Spleen (tissue), 11 donors: ENCODE data around the gene OBSL1. TPM values are rescaled to one million over a fixed set of nuclear protein-coding genes. Genes with fewer than 3 reads are reported as not detected.
A peak's percentile ranks its signal among the peaks of the same experiment; 100 is the strongest.

ENCODE experiments used
- DNase-seq: peaks from one replicate; pipeline ENCODE4 v3.0.0-alpha.2; 2020
- H3K27ac ChIP-seq, 8 donors: fragments of 200-600 bp; sonication (generic) in 7 of 8; 1 replicate in 4 of 8; 2 replicates in 4 of 8; pipeline versions ENCODE4 v1.5.0 to v1.8.0; 2016 to 2021; ENCODE audit warnings: inconsistent platforms in 4 of 8, mild to moderate bottlenecking in 4 of 8, moderate library complexity in 1 of 8
- H3K27me3 ChIP-seq, 7 donors: fragments of 200-600 bp; sonication (generic) in 6 of 7; replicated peaks in 1 of 7; 1 replicate in 4 of 7; 2 replicates in 3 of 7; pipeline versions ENCODE4 v1.5.0 to v1.8.0; 2016 to 2021; ENCODE audit warnings: inconsistent platforms in 3 of 7, mild to moderate bottlenecking in 1 of 7
- H3K36me3 ChIP-seq, 6 donors: fragments of 200-600 bp; sonication (generic) in 5 of 6; 1 replicate in 4 of 6; 2 replicates in 2 of 6; pipeline versions ENCODE4 v1.5.0 to v1.8.0; 2016 to 2021; ENCODE audit warnings: inconsistent platforms in 2 of 6
- H3K4me1 ChIP-seq, 6 donors: fragments of 200-600 bp; sonication (generic) in 5 of 6; 1 replicate in 3 of 6; 2 replicates in 3 of 6; pipeline versions ENCODE4 v1.5.0 to v1.8.0; 2016 to 2021; ENCODE audit warnings: inconsistent platforms in 3 of 6
- H3K4me3 ChIP-seq, 8 donors: fragments of 200-600 bp; sonication (generic) in 7 of 8; 1 replicate in 4 of 8; 2 replicates in 4 of 8; pipeline versions ENCODE4 v1.5.0 to v1.8.0; 2016 to 2021; ENCODE audit warnings: inconsistent platforms in 4 of 8, mild to moderate bottlenecking in 4 of 8, moderate library complexity in 2 of 8
- H3K9me3 ChIP-seq, 8 donors: fragments of 200-600 bp; sonication (generic) in 7 of 8; 1 replicate in 4 of 8; 2 replicates in 4 of 8; pipeline versions ENCODE4 v1.5.0 to v1.8.0; 2016 to 2021; ENCODE audit warnings: inconsistent platforms in 4 of 8
- POLR2A ChIP-seq, 3 donors: fragments of 450-650 bp; IDR thresholded peaks; one replicate each; pipeline ENCODE4 v1.5.1; 2017; ENCODE audit warnings: antibody characterized with exemption in 3 of 3, mild to moderate bottlenecking in 1 of 3
- POLR2AphosphoS5 ChIP-seq, 3 donors: sonication (generic); formaldehyde crosslinking; IDR thresholded peaks; one replicate each; pipeline ENCODE4 v1.5.1; 2017; ENCODE audit warnings: antibody characterized with exemption in 3 of 3
- WGBS, 5 donors: extraction: QIAGEN DNeasy Blood & Tissue Kit in 3 of 5; methylation state at CpG; one replicate each; pipeline versions ENCODE4 v1.1.5 to v1.1.7; 2013 to 2018; 5-methylcytosine and 5-hydroxymethylcytosine counted together
- intact Hi-C: fragments of 100-400 bp; cut with DNase I; formaldehyde crosslinking; loops from one replicate; pipeline ENCODE4 v1.15.0; 2023; ENCODE audit warnings: low total_unique reads
- polyA plus RNA-seq, 3 donors: library from polyadenylated mRNA; stranded (reverse); fragments of 200-250 nt; gene quantifications; one replicate each; pipeline ENCODE4 v1.2.1, GENCODE V29; 2013
- total RNA-seq, 7 donors: library from RNA; depleted of rRNA in 3 of 7; stranded (reverse); fragments of >200 nt in 3 of 7; fragmentation: NEBNext Ultra II Directional in 4 of 7; extraction: Animal tissue kit (Norgen Biotek cat#: 25700) in 4 of 7; gene quantifications; one replicate each; pipeline versions ENCODE4 v1.1.0 to v1.2.1, GENCODE V29; 2016 to 2021
- TF ChIP-seq, protein P1 (sequence below), 11 experiments: fragments of 200-600 bp in 7 of 11; fragments of 450-650 bp in 4 of 11; sonication (generic) in 4 of 11; IDR thresholded peaks in 8 of 11; conservative IDR thresholded peaks in 3 of 11; 1 replicate in 7 of 11; 2 replicates in 4 of 11; pipeline versions ENCODE4 v1.4.0 to v1.8.0; 2016 to 2021; ENCODE audit warnings: antibody characterized with exemption in 11 of 11, inconsistent platforms in 4 of 11, mild to moderate bottlenecking in 1 of 11
- donor health status: healthy with polysubstance abuse.
- donor health status: DM: no; HTN: no; CAD: no; lungs with moderate emphysema.
- donor health status: DM: no; HTN: no; CAD: no.
- donor health status: Bipolar disorder and iron deficiency.
- donor health status: healthy.
- donor health status: DM: no; HTN: no; CAD: no.
- donor health status: DM: yes; HTN: yes; CAD: no.

The OBSL1 gene
- total and polyA plus RNA-seq, 10 donors, result 15.9 to 51.6 (median 31.0) TPM

DNA sequence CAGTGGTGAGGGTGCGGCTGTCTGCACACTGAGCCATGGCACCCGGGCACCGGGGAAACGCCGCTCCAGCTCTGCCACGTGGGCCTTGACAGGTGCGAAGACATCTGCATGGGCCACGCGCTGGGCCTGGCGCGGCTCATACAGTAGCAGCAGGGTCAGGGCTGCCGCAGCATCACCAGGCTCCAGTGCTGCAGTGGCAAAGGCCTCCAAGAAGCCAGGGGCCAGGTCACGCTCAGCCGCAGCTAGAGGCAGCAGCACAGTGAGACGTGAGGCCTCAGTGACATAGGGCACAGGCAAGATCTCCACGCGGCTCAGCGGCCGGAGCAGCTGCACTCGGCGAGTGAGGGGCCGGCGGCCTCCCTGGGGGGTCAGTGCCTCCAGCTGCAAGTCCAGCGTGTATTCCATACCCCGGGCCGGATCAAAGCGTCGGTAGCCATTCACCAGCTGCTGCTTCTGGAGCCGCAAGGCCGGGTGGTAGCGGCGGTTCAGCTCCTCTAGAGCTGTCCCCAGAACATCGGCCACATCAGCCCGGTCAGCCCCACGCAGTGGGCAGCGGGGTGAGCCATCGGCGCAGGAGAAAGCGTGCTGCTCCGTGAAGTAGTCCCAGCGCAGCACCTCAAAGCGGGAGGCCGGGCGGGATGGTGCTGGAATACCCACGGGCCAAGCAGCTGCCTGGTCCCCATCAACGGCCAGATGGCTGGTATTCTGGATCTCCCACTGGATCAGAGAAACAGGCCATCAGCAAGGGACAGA, 31.2 kb downstream of the OBSL1 start:
- H3K27me3 ChIP-seq, result peaks cover 0 to 96% (median 7%) of the 10 kb centered on the region in 7 donors
- H3K9me3 ChIP-seq, result no peaks in the 10 kb centered on the region
- peaks cover 0 to 20% (median 6%) of the 10 kb centered on the region in 6 donors for H3K36me3 ChIP-seq
- no peak overlapping the region for H3K4me3 ChIP-seq
- H3K27ac ChIP-seq, result no peak overlapping the region
- intact Hi-C loops, result loop anchor here (5.0 to 10.0 kb wide), 2 partner anchors 65 to 102 kb away; no protein-coding TSS in a partner anchor
- WGBS, 5 donors, result 90 to 96% (median 95%) methylated on average over 9 to 46 of the region's 46 CpGs
- peaks cover 19 to 40% (median 35%) of the 10 kb centered on the region in 6 donors for H3K4me1 ChIP-seq
- no peak for DNase-seq
- TF ChIP-seq POLR2A (IDR thresholded peaks at IDR 0.05), result no peak
- TF ChIP-seq, protein P1, sequence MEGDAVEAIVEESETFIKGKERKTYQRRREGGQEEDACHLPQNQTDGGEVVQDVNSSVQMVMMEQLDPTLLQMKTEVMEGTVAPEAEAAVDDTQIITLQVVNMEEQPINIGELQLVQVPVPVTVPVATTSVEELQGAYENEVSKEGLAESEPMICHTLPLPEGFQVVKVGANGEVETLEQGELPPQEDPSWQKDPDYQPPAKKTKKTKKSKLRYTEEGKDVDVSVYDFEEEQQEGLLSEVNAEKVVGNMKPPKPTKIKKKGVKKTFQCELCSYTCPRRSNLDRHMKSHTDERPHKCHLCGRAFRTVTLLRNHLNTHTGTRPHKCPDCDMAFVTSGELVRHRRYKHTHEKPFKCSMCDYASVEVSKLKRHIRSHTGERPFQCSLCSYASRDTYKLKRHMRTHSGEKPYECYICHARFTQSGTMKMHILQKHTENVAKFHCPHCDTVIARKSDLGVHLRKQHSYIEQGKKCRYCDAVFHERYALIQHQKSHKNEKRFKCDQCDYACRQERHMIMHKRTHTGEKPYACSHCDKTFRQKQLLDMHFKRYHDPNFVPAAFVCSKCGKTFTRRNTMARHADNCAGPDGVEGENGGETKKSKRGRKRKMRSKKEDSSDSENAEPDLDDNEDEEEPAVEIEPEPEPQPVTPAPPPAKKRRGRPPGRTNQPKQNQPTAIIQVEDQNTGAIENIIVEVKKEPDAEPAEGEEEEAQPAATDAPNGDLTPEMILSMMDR (IDR thresholded peaks at IDR 0.05 in 8 of 11, conservative IDR thresholded peaks at IDR 0.05 in 3 of 11), result no peak
- no peak for TF ChIP-seq POLR2AphosphoS5 (IDR thresholded peaks at IDR 0.05)

DNA sequence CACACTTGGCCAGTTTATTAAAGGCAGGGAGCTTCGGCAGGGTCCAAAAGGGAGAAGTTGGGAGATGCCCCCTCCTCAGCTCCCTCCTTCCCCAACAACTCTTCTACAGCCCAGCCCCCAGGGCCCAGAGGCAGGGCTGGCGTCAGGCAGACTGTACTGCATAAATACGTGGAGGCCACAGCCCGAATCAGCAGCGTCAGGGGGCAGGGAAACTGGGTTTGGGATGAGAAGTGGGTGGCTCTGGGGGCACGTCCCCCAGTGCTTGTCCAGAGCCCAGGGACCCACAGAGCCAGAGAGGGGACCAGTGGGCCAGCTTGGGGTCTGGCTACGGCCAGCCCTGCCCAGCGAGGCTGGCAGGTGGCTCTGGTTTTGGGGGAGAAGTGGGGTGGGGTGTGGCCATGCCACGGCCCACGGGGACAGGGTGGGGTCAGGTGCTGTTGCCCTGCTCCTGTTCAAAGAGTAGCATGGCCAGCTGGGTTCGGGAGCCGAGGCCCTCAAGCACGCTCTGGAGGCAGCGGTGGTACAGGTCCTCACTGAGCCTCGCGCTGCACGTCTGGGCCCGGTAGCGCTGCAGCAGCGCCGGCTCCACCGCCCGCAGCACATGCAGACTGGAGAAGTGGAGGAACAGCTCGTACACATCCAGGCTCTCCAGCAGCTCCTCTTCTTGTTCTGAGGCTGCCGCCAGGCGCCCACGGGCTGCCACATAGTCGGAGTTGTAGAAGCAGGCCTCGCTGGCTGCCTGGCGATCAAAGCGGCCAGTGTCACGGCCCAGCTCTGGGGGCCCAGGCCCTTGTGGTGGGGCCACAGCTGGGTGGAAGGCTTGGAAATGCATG, 32.2 kb downstream of the OBSL1 start:
- WGBS, 5 donors, result 90 to 98% (median 91%) methylated on average over 9 to 32 of the region's 32 CpGs
- DNase-seq, result peak; percentile 74
- Histone ChIP-seq H3K9me3 (no peaks in the 10 kb centered on the region), H3K4me3 (no peak overlapping the region), H3K27me3 (peaks cover 0 to 86% (median 7%) of the 10 kb centered on the region in 7 donors), H3K27ac (no peak overlapping the region), H3K4me1 (peaks cover 15 to 34% (median 30%) of the 10 kb centered on the region in 6 donors), H3K36me3 (peaks cover 0 to 20% (median 6%) of the 10 kb centered on the region in 6 donors)
- TF ChIP-seq, protein P1 (IDR thresholded peaks at IDR 0.05 in 8 of 11, conservative IDR thresholded peaks at IDR 0.05 in 3 of 11), result no peak
- no peak for TF ChIP-seq POLR2AphosphoS5 (IDR thresholded peaks at IDR 0.05)
- no peak for TF ChIP-seq POLR2A (IDR thresholded peaks at IDR 0.05)
- intact Hi-C loops, result loop anchor here (10.0 kb wide), 1 partner anchor 64 kb away; no protein-coding TSS in a partner anchor

DNA sequence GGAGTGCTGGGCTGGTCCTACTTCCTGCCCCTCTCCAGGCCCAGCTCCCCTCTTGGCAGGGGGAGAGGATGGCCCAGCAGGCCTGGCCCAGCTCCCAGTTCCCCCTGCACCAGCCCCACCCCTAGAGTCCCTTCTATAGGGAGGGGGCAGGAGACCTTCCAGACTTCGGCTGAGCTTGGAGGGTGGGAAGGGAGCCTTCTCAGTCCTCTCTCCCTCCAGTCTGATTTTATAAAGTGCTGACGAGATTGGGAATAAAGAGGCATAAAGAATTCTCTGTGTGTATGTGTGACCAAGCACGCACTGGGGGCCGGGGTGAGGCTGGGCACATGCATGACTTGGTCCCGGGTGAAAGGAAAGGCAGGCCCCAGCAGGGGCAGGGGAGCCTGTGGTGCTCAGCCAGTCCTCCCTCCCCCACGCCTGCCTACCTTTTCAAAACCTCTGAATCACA, 32.8 kb downstream of the OBSL1 start:
- no peak overlapping the region for H3K4me3 ChIP-seq
- peaks cover 0 to 81% (median 6%) of the 10 kb centered on the region in 7 donors for H3K27me3 ChIP-seq
- H3K9me3 ChIP-seq, result no peaks in the 10 kb centered on the region
- no peak for DNase-seq
- peaks cover 11 to 27% (median 23%) of the 10 kb centered on the region in 6 donors for H3K4me1 ChIP-seq
- H3K36me3 ChIP-seq, result peaks cover 0 to 20% (median 6%) of the 10 kb centered on the region in 6 donors
- intact Hi-C loops, result loop anchor here (10.0 kb wide), 1 partner anchor 64 kb away; no protein-coding TSS in a partner anchor
- no peak overlapping the region for H3K27ac ChIP-seq
- TF ChIP-seq POLR2A (IDR thresholded peaks at IDR 0.05), result no peak
- no peak for TF ChIP-seq POLR2AphosphoS5 (IDR thresholded peaks at IDR 0.05)
- TF ChIP-seq, protein P1 (IDR thresholded peaks at IDR 0.05 in 8 of 11, conservative IDR thresholded peaks at IDR 0.05 in 3 of 11), result no peak
- WGBS, 5 donors, result 61 to 78% (median 77%) methylated on average over 6 of the region's 6 CpGs
